ENCODE measurements around the gene MARCHF6.

GRCh38 chr5:10364186-10364689, 10.7 kb downstream of the MARCHF6 start:
- TF ChIP-seq ZNF462 (CRISPR knock-in tag; IDR thresholded peaks at IDR 0.05) (no peak), EZH2 (IDR thresholded peaks at IDR 0.05; ENCODE audit: low read depth, unreplicated experiment) (no peak), CTCF (conservative IDR thresholded peaks at IDR 0.05; ENCODE audit: low read depth in 2 of 2) (peak; percentile 59 to 69), JUNB (IDR thresholded peaks at IDR 0.05; ENCODE audit: unreplicated experiment) (no peak), ZNF331 (CRISPR knock-in tag; IDR thresholded peaks at IDR 0.05; ENCODE audit: low read depth) (no peak), POLR2AphosphoS5 (IDR thresholded peaks at IDR 0.05; ENCODE audit: low read depth) (no peak), CREB1 (CRISPR knock-in tag; IDR thresholded peaks at IDR 0.05; ENCODE audit: low read depth) (no peak)

All from GM23338 (cell line).